Heart left ventricle (tissue), 13 donors: Measurements from ENCODE around the gene RIMS3.

Experiments
- POLR2A ChIP-seq, 2 donors: fragments of 450-650 bp; IDR thresholded peaks; one replicate each; pipeline ENCODE4 v1.6.1; 2017; ENCODE audit warnings: antibody characterized with exemption in 2 of 2, mild to moderate bottlenecking in 2 of 2, moderate library complexity in 2 of 2
- TF ChIP-seq, protein P1 (sequence below), 12 donors: fragments of 200-600 bp; sonication (generic) in 4 of 12; IDR thresholded peaks; one replicate each; pipeline versions ENCODE4 v1.5.0 to v1.8.0; 2018 to 2022; ENCODE audit warnings: antibody characterized with exemption in 12 of 12, mild to moderate bottlenecking in 5 of 12
- donor health status: ischemic (EF 13 %, LVEDD 7.1; RV severe dilation, severe dysfunction).
- donor health status: DM: no; HTN: yes; CAD: no.
- donor health status: DM: no; HTN: no; CAD: no.
- donor health status: ischemic (EF 25% LVEDD 6.9; RV normal size, moderate dysfunction).
- donor health status: ischemic (EF 25% LVEDD 5.7; RV mildly dilated, moderate dysfunction).
- donor health status: ischemic (EF 35%, LVEDD 5.7; RV mildly dilated, moderate dysfunction).
- donor health status: nonischemic (EF 11% LVEDD 7.7; RV severe dilation, severe dysfunction).
- donor health status: DM: yes; HTN: yes; CAD: no.
- donor health status: PGD.
- donor health status: ischemic (EF 29% LVEDD 5.4; RV normal size, mild dysfunction).
- donor health status: nonischemic (EF 23%, LVEDD 6.1; RV moderate dilation, normal function).

- no peak for TF ChIP-seq POLR2A (IDR thresholded peaks at IDR 0.05)
- TF ChIP-seq, protein P1, sequence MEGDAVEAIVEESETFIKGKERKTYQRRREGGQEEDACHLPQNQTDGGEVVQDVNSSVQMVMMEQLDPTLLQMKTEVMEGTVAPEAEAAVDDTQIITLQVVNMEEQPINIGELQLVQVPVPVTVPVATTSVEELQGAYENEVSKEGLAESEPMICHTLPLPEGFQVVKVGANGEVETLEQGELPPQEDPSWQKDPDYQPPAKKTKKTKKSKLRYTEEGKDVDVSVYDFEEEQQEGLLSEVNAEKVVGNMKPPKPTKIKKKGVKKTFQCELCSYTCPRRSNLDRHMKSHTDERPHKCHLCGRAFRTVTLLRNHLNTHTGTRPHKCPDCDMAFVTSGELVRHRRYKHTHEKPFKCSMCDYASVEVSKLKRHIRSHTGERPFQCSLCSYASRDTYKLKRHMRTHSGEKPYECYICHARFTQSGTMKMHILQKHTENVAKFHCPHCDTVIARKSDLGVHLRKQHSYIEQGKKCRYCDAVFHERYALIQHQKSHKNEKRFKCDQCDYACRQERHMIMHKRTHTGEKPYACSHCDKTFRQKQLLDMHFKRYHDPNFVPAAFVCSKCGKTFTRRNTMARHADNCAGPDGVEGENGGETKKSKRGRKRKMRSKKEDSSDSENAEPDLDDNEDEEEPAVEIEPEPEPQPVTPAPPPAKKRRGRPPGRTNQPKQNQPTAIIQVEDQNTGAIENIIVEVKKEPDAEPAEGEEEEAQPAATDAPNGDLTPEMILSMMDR (IDR thresholded peaks at IDR 0.05): no peak
Measured at GRCh38 chr1:40696294-40696693, 30.8 kb upstream of the RIMS3 start.
